Heart right ventricle (tissue), 16 donors: Measurements from ENCODE around the gene NECTIN4. TPM values are rescaled to one million over a fixed set of nuclear protein-coding genes. Genes with fewer than 3 reads are reported as not detected.

Source experiments
- ATAC-seq, 8 donors: fragments of 200-7000 bp; cut with Tn5 transposase; one replicate each; pipeline ENCODE4 v1.9.1; 2020; ENCODE audit warnings: mild to moderate bottlenecking in 8 of 8, moderate library complexity in 8 of 8, moderate number of reproducible peaks in 1 of 8
- DNase-seq, 2 donors: peaks; one replicate each; pipeline ENCODE4 v3.0.0-alpha.2; 2020
- H3K27ac ChIP-seq, 10 donors: fragments of 200-600 bp; sonication (generic) in 2 of 10; one replicate each; pipeline versions ENCODE4 v1.5.0 to v1.8.0; 2020 to 2022; ENCODE audit warnings: mild to moderate bottlenecking in 3 of 10
- H3K27me3 ChIP-seq, 7 donors: fragments of 200-600 bp; one replicate each; pipeline ENCODE4 v1.8.0; 2021 to 2022; ENCODE audit warnings: mild to moderate bottlenecking in 2 of 7
- H3K36me3 ChIP-seq, 9 donors: fragments of 200-600 bp; sonication (generic) in 1 of 9; one replicate each; pipeline versions ENCODE4 v1.5.0 to v1.8.0; 2020 to 2022; ENCODE audit warnings: mild to moderate bottlenecking in 2 of 9
- H3K4me1 ChIP-seq, 9 donors: fragments of 200-600 bp; sonication (generic) in 1 of 9; one replicate each; pipeline versions ENCODE4 v1.5.0 to v1.8.0; 2020 to 2022; ENCODE audit warnings: mild to moderate bottlenecking in 4 of 9
- H3K4me3 ChIP-seq, 10 donors: fragments of 200-600 bp; sonication (generic) in 2 of 10; one replicate each; pipeline versions ENCODE4 v1.5.0 to v1.8.0; 2020 to 2022; ENCODE audit warnings: mild to moderate bottlenecking in 7 of 10, moderate library complexity in 2 of 10
- H3K9me3 ChIP-seq, 11 donors: fragments of 200-600 bp in 10 of 11; sonication (generic) in 2 of 11; one replicate each; pipeline versions ENCODE4 v1.5.0 to v1.8.0; 2013 to 2022; ENCODE audit warnings: mild to moderate bottlenecking in 2 of 11, control low read depth in 1 of 11, moderate library complexity in 1 of 11
- CTCF ChIP-seq, 9 donors: fragments of 200-600 bp; sonication (generic) in 2 of 9; IDR thresholded peaks; one replicate each; pipeline versions ENCODE4 v1.5.0 to v1.8.0; 2021 to 2022; ENCODE audit warnings: antibody characterized with exemption in 9 of 9, mild to moderate bottlenecking in 5 of 9, moderate library complexity in 1 of 9
- WGBS, 2 donors: extraction: QIAGEN DNeasy Blood & Tissue Kit; methylation state at CpG; one replicate each; pipeline ENCODE4 v1.1.7; 2013; ENCODE audit warnings: inconsistent platforms in 1 of 2; 5-methylcytosine and 5-hydroxymethylcytosine counted together
- intact Hi-C, 10 donors: fragments of 100-400 bp; cut with DNase I; formaldehyde crosslinking; loops; one replicate each; pipeline versions ENCODE4 v1.11.1 to v1.14.2; 2022
- polyA plus RNA-seq, 2 donors: library from polyadenylated mRNA; stranded (reverse); fragments of 200-250 nt; gene quantifications; one replicate each; pipeline ENCODE4 v1.2.3, GENCODE V29; 2013
- total RNA-seq, 10 donors: library from RNA; stranded (reverse); fragmentation: NEBNext Ultra II Directional in 3 of 10; extraction: Animal tissue kit (Norgen Biotek cat#: 25700) in 3 of 10; gene quantifications; one replicate each; pipeline versions ENCODE4 v1.2.1 to v1.2.4, GENCODE V29; 2021 to 2023
- donor health status: Arrhythmogenic right ventricular cardiomyopathy.
- donor health status: ischemic (EF 13 %, LVEDD 7.1; RV severe dilation, severe dysfunction).
- donor health status: healthy with polysubstance abuse.
- donor health status: DM: no; HTN: yes; CAD: no.
- donor health status: DM: no; HTN: no; CAD: no.
- donor health status: ischemic (EF 25% LVEDD 6.9; RV normal size, moderate dysfunction).
- donor health status: ischemic (EF 25% LVEDD 5.7; RV mildly dilated, moderate dysfunction).
- donor health status: healthy.
- donor health status: DM: yes; HTN: yes; CAD: no.
- donor health status: Ischemic cardiomyopathy.
- donor health status: ischemic (EF 35%, LVEDD 5.7; RV mildly dilated, moderate dysfunction).
- donor health status: nonischemic (EF 11% LVEDD 7.7; RV severe dilation, severe dysfunction).
- donor health status: DM: yes; HTN: yes; CAD: no.
- donor health status: PGD.
- donor health status: ischemic (EF 29% LVEDD 5.4; RV normal size, mild dysfunction).
- donor health status: nonischemic (EF 23%, LVEDD 6.1; RV moderate dilation, normal function).

The NECTIN4 gene
- total and polyA plus RNA-seq, 12 donors, result 0.06 to 0.19 TPM; not detected in 10

GRCh38 chr1:161098210-161099068, 9.1 kb upstream of the NECTIN4 start, which contains the start of gene KLHDC9:
Gene KLHDC9, plus strand, starts transcription at chr1:161098361. Its CDS starts 175 bp downstream, at chr1:161098536.
- WGBS, 2 donors, result 14 to 17% methylated on average over 70 to 71 of the region's 71 CpGs
- Histone ChIP-seq H3K4me1 (peaks cover 7 to 43% (median 22%) of the 10 kb centered on the region in 9 donors), H3K4me3 (peak within 1 kb of the TSS; percentile 15 to 77 (median 60)), H3K27me3 (no peaks in the 10 kb centered on the region), H3K36me3 (peaks cover 0 to 33% (median 13%) of the 10 kb centered on the region in 9 donors), H3K27ac (peak within 1 kb of the TSS in 9 of 10 donors; percentile 39 to 74 (median 67)), H3K9me3 (no peaks in the 10 kb centered on the region)
- peak; percentile 70 to 77 for DNase-seq
- peak; percentile 72 to 94 (median 84) for ATAC-seq
- TF ChIP-seq CTCF (IDR thresholded peaks at IDR 0.05), result peak in 2 of 9 donors; percentile 4 to 8
- intact Hi-C loops, result loop anchor here in 9 of 10 donors (2.0 to 10.0 kb wide), 7 partner anchors 51 to 371 kb away; partner anchors contain the start of gene USF1 (in 2 of the 9)

- no peak overlapping the region for H3K4me3 ChIP-seq
- H3K27me3 ChIP-seq, result no peaks in the 10 kb centered on the region
- H3K9me3 ChIP-seq, result no peaks in the 10 kb centered on the region
- peaks cover 0 to 24% (median 8%) of the 10 kb centered on the region in 9 donors for H3K36me3 ChIP-seq
- H3K4me1 ChIP-seq, result peaks cover 7 to 43% (median 22%) of the 10 kb centered on the region in 9 donors
- TF ChIP-seq CTCF (IDR thresholded peaks at IDR 0.05), result no peak
- 29% methylated on average over 1 of the region's 1 CpG for WGBS, 2 donors
- ATAC-seq (peak in 7 of 8 donors; percentile 23 to 62 (median 39)), DNase-seq (peak in 1 of 2 donors; percentile 43)
- intact Hi-C loops, result loop anchor here in 8 of 10 donors (2.0 to 10.0 kb wide), 10 partner anchors 36 to 369 kb away; partner anchors contain the start of genes USF1 (in 3 of the 8) and DEDD (in 1 of the 8)
- peak overlapping the region in 7 of 10 donors; percentile 28 to 65 (median 56) for H3K27ac ChIP-seq
Measured at GRCh38 chr1:161096530-161096929, 7.2 kb upstream of the NECTIN4 start.

- intact Hi-C loops, result loop anchor here in 8 of 10 donors (2.0 to 10.0 kb wide), 10 partner anchors 37 to 369 kb away; partner anchors contain the start of genes USF1 (in 3 of the 8) and DEDD (in 1 of the 8)
- Histone ChIP-seq H3K27me3 (no peaks in the 10 kb centered on the region), H3K9me3 (no peaks in the 10 kb centered on the region), H3K4me3 (no peak overlapping the region), H3K36me3 (peaks cover 0 to 19% (median 3%) of the 10 kb centered on the region in 9 donors), H3K27ac (peak overlapping the region in 5 of 10 donors; percentile 10 to 64 (median 47)), H3K4me1 (peaks cover 7 to 42% (median 22%) of the 10 kb centered on the region in 9 donors)
- DNase-seq, result no peak
- ATAC-seq, result no peak
- TF ChIP-seq CTCF (IDR thresholded peaks at IDR 0.05), result no peak
- WGBS, 2 donors, result 90 to 95% methylated on average over 2 of the region's 2 CpGs
Measured at GRCh38 chr1:161096015-161096414, 6.7 kb upstream of the NECTIN4 start.

GRCh38 chr1:161095230-161095629, 5.9 kb upstream of the NECTIN4 start:
- Histone ChIP-seq H3K4me1 (peaks cover 7 to 35% (median 22%) of the 10 kb centered on the region in 9 donors), H3K36me3 (peaks cover 0 to 11% (median 0%) of the 10 kb centered on the region in 9 donors), H3K9me3 (no peaks in the 10 kb centered on the region), H3K27ac (no peak overlapping the region), H3K4me3 (no peak overlapping the region), H3K27me3 (no peaks in the 10 kb centered on the region)
- no peak for TF ChIP-seq CTCF (IDR thresholded peaks at IDR 0.05)
- 89 to 91% methylated on average over 6 of the region's 6 CpGs for WGBS, 2 donors
- ATAC-seq (no peak), DNase-seq (no peak)
- intact Hi-C loops, result loop anchor here in 8 of 10 donors (5.0 to 10.0 kb wide), 6 partner anchors 48 to 368 kb away; partner anchors contain the start of gene USF1 (in 2 of the 8)
